Dermis blood vessel endothelial cell (primary cell): ENCODE data around the gene MYO5A. TPM values are rescaled to one million over a fixed set of nuclear protein-coding genes. Genes with fewer than 3 reads are reported as not detected.
"Not testable (repeated sequence)": the region's sequence is repeated elsewhere in the genome, so short reads cannot be mapped to it uniquely, and the experiment has no call there.

Source experiments
- DNase-seq: peaks from one replicate; pipeline ENCODE4 v3.0.0; 2010
- total RNA-seq: library from RNA; depleted of rRNA; stranded (reverse); fragments of >200 nt; gene quantifications from 2 replicates; pipeline ENCODE4 v1.2.3, GENCODE V29; 2014

MYO5A gene
- total RNA-seq, 1 donor from 2014 or later, result 59.9 TPM

GRCh38 chr15:52462806-52463360 lies 65.8 kb downstream of the MYO5A start:
- peak; percentile 5 for DNase-seq

- not testable (repeated sequence) for DNase-seq
These were observed 69.0 kb downstream of the MYO5A start for GRCh38 chr15:52459701-52460100.

- not testable (repeated sequence) for DNase-seq
These were observed 69.4 kb downstream of the MYO5A start for GRCh38 chr15:52459265-52459664.

GRCh38 chr15:52448011-52448890 lies 80.4 kb downstream of the MYO5A start:
- no peak for DNase-seq

GRCh38 chr15:52445954-52446353 lies 82.7 kb downstream of the MYO5A start:
- no peak for DNase-seq

- DNase-seq, result no peak
These were observed 83.1 kb downstream of the MYO5A start for GRCh38 chr15:52445553-52445952.

- DNase-seq, result not testable (repeated sequence)
These were observed 85.5 kb downstream of the MYO5A start for GRCh38 chr15:52443205-52443604.

GRCh38 chr15:52441841-52442240 lies 86.8 kb downstream of the MYO5A start:
- no peak for DNase-seq

GRCh38 chr15:52440946-52441345 lies 87.7 kb downstream of the MYO5A start:
- no peak for DNase-seq

GRCh38 chr15:52440414-52440813 lies 88.3 kb downstream of the MYO5A start:
- no peak for DNase-seq

- no peak for DNase-seq
These were observed 89.2 kb downstream of the MYO5A start for GRCh38 chr15:52439470-52439869.

- DNase-seq, result not testable (repeated sequence)
These were observed 89.6 kb downstream of the MYO5A start for GRCh38 chr15:52439042-52439441.

- DNase-seq, result peak; percentile 43
These were observed 90.6 kb downstream of the MYO5A start for GRCh38 chr15:52438047-52438446.

GRCh38 chr15:52437646-52438045 lies 91.0 kb downstream of the MYO5A start:
- no peak for DNase-seq

GRCh38 chr15:52436981-52437380 lies 91.7 kb downstream of the MYO5A start:
- no peak for DNase-seq

- no peak for DNase-seq
These were observed 93.8 kb downstream of the MYO5A start for GRCh38 chr15:52434885-52435284.

- DNase-seq, result no peak
These were observed 100.4 kb downstream of the MYO5A start for GRCh38 chr15:52428297-52428696.

GRCh38 chr15:52427804-52428203 lies 100.9 kb downstream of the MYO5A start:
- DNase-seq, result no peak

- DNase-seq, result no peak
These were observed 103.7 kb downstream of the MYO5A start for GRCh38 chr15:52424856-52425431.

- DNase-seq, result no peak
These were observed 104.8 kb downstream of the MYO5A start for GRCh38 chr15:52423852-52424251.

- DNase-seq, result no peak
These were observed 106.7 kb downstream of the MYO5A start for GRCh38 chr15:52422001-52422400.

GRCh38 chr15:52421029-52421428 lies 107.7 kb downstream of the MYO5A start:
- no peak for DNase-seq

GRCh38 chr15:52419494-52419893 lies 109.2 kb downstream of the MYO5A start:
- DNase-seq, result peak; percentile 89

GRCh38 chr15:52417957-52418356 lies 110.7 kb downstream of the MYO5A start:
- DNase-seq, result no peak
